Stimulated activated CD8-positive, alpha-beta memory T cell treated with anti-CD3 and anti-CD28 coated beads, Interleukin-15, amount 100 ng/mL, for 24 hours (primary cell): ENCODE results near the gene KIAA1671.
"Not testable (repeated sequence)": the region's sequence is repeated elsewhere in the genome, so short reads cannot be mapped to it uniquely, and the experiment has no call there.

Source experiments
- DNase-seq: peaks from one replicate; pipeline ENCODE4 v3.0.0-alpha.2; 2020; ENCODE audit warnings: low read depth

Gene KIAA1671

DNA sequence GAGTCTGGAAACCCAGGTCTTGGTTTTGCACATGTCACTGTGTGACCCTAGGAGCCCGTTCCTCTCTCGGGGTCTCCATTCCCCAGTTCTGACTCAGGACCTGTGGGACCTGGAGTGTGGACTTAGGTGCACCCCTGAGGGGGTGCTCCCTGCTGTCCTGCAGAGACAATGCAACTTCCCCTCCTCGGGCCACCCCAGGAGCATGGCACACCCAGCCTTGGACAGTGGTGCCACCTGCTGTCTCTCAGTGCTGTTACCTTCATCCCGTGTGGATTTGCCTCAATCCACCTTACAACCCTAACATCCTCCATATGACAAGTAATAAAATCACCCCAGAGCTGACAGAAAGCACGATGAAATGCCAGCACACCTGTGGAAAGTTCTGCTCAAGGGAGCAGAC, 219.6 kb downstream of the KIAA1671 start:
- DNase-seq = no peak

- DNase-seq = no peak
These were observed 221.8 kb downstream of the KIAA1671 start for GRCh38 chr22:25174156-25174887.

DNA sequence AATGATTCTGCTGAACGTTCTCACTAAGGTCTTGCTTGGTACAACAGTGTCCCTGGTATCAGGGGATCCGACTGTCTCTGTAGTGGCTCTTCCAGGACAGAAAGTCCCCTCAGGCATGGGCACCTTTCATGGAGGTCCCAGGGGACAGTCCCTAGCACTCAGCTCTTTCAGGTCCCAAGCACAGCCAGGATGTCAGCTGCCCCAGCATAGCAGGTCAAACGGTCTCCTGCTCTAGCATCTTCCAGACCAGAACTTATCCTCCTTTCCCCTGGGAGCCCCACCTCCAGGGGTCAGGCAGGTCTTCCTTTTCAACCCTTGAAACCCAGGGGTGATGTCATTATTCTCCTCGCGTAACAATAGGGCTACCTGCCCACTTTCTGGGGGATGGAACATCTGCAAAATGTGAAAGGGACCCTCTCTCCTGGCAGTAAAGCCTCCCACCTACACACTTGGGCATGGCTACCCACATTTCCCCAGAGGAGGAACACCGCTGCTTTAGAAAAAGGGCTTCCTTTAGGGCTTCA, 222.4 kb downstream of the KIAA1671 start:
- no peak for DNase-seq

DNA sequence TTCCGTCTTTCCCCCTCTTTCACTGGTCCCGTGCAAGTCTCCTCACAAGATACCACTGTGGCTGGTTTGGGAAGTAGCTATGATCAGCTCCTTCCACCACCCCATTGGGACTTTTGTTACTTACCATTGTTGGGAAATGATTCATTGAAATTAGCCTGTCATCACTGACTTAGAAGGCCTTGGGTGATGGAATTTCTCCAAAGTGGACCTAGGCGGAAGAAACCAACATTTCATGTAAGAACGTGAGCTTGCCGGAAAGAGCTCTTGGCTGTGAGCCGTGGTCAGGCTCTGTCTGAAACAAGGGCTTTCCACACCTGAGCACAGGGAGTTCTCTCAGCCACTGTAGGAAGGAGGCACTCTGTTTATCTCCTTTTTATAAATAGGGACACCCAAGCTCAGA, 223.7 kb downstream of the KIAA1671 start:
- DNase-seq = no peak

- DNase-seq = no peak
These were observed 224.3 kb downstream of the KIAA1671 start for GRCh38 chr22:25176799-25177198.

- DNase-seq = no peak
These were observed 224.7 kb downstream of the KIAA1671 start for GRCh38 chr22:25177226-25177625.

DNA sequence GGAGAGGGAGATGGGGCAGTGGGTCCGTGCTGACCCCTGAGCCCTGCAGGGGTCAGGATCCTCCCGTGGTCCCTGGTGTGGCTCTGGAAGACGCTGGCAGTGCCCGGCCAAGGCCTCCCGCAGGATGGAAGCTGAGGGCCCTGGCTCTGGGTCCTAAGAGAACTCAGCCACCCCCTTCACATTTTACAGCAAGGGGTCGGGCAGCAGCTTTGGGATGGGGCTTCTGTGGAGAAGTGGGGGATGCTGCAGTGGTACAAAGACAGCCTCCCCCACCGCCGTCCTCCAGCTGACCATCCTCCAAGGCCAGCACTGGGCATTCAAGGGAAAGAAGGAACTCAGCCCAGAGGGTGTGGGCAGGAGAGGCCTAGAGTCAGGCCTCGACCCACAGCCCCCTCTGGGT, 225.4 kb downstream of the KIAA1671 start:
- DNase-seq = no peak

DNA sequence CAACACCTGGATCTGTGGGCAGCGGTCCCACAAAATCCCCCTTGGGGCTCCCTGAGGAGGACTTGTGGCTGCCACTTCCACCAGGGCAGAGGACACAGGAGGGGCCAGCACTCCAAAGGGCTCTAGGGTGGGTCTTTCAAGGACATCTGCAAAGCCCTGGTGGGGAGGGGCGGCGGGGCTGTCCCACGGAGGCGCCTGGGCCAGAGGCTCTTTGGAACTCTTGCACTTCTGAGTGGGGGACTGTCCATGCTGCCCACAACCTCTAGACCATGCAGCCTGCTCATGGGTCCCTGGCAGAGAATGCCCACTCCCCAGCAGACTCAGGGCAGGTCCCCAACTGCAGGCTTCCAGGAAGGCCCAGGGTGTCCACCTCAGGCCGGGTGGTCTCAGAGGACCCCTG, 225.8 kb downstream of the KIAA1671 start:
- not testable (repeated sequence) for DNase-seq

DNA sequence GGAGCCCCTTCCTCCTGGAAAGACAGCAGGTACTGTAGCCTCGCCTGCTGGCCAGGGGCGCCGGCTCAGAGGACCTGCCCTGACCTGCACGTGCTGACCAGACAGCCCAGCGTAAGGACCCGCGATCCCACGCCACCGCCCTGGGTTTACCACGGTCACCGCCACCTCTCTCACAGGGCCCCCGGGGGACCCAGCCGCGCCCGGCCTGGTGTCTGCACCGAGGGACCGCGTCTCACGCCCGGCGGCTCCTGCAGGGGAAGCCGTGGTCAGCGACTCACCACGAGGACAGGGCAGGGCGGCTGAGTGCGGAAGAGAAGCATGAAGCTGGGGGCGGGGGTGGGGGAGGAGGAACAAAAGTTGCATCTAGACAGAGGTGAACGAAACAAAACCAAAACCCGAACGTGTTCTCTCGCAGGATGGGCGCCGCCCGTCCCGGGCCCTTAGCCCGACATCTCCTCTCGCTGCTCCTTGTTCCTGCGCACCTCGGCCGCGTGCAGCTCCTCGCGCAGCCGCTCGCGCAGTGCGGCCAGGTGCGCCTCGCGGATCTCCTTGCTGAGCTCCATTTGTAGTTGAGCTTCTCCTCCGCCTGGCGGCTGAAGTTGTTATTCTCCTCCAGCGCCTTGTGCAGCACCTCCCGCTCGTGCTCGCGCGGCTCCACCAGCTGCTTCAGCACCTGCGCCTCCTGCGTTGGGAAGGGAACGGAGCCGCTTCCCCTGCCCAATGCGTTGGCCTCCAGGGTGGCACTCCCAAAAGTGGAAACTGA, 226.5 kb downstream of the KIAA1671 start:
- not testable (repeated sequence) for DNase-seq

GRCh38 chr22:25182131-25183110, 229.9 kb downstream of the KIAA1671 start:
- DNase-seq = no peak

- no peak for DNase-seq
These were observed 231.6 kb downstream of the KIAA1671 start for GRCh38 chr22:25183949-25184619.

- no peak for DNase-seq
These were observed 233.6 kb downstream of the KIAA1671 start for GRCh38 chr22:25186140-25186539.

- no peak for DNase-seq
These were observed 235.0 kb downstream of the KIAA1671 start for GRCh38 chr22:25187469-25187868.

GRCh38 chr22:25192406-25192805, 239.9 kb downstream of the KIAA1671 start:
- DNase-seq = no peak

GRCh38 chr22:25193130-25193529, 240.6 kb downstream of the KIAA1671 start:
- no peak for DNase-seq

DNA sequence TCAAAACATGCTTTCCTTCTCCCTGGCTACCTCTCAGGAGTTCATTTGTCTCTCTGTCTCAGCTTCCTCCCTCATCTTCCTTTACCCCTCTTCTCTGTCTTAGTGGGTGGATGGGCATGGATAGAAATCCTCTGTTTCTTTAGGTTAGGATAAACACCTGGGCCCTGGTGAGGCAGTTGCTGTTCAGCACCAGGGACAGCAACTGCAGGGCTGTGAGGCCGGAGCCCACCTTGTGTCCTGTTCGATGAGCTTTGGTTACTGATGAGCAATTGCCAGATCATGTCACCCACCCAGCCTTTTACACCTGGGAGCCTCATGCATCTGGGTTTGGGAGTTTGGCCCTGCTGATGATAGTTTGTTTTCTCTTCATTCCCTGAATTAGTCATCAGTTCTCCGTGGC, 241.0 kb downstream of the KIAA1671 start:
- DNase-seq = no peak

- no peak for DNase-seq
These were observed 243.8 kb downstream of the KIAA1671 start for GRCh38 chr22:25196326-25196725.

DNA sequence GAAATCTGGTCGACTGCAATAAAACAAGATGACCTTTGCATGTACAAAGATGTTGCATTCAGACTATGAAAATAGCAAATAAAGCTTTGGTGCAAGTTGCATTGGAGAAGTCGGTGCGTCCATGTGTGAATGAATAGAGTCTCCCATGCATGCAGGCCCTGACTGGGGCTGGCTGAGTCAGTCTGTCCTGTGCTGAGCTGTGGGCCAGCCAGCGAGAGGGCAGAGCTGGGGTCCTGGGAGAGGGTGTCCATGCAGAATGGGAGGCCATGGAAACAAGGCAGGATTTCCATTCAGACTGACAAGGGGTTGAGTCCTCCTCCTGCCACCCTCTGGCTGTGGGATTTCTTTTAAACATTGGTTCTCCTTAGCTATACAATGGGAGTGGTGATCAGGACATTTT, 244.8 kb downstream of the KIAA1671 start:
- DNase-seq = no peak

DNA sequence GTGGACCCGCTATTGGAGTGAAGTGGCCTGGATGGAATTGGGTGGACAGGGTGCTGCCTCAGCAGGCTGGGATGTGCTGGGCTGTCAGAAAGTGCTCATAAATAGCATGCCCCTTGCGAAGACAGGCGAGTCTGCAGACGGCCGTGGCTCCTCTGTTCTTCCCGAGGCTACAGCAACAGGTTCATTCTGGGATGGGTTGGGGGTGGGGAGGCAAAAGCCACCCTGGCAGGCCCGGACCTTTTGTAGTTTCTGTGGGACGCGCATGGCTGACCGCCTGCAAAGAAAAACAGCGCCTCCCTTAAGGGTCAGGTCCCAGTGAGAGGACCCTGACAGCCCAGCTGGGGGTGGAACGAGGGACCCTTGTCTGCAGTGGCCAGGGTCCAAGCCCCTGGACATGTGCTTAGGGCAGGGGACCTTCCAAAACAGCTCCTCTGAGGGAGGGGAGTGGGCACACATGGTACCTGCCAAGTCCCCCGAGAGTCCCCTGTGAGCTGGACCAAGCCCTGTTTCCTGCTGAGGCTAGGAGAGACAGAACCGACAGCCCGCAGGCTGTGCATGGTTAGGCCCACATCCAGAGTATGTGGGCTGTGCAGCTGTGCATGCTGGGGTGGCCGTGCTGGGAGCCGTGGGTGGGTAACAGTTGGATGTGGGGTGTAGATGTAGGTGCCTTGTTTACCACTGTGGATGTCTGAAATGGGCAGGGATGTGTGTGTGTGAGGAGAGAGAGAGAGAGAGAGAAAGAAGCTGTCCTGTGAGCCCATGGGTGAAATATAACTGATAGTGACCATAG, 247.4 kb downstream of the KIAA1671 start, which contains the start of gene CRYBB3:
Gene CRYBB3, plus strand, starts transcription at position 128 of the 790 bp plus-strand sequence. CDS start 1,539 bp downstream, outside the sequence.
- no peak for DNase-seq

- no peak for DNase-seq
These were observed 248.5 kb downstream of the KIAA1671 start for GRCh38 chr22:25200967-25201366.
